GM23248 (cell line): ENCODE measurements around the gene CCDC117. TPM values are rescaled to one million over a fixed set of nuclear protein-coding genes. Genes with fewer than 3 reads are reported as not detected.
"Not testable (repeated sequence)": the region's sequence is repeated elsewhere in the genome, so short reads cannot be mapped to it uniquely, and the experiment has no call there.

Source experiments
- DNase-seq: peaks from one replicate; pipeline ENCODE4 v3.0.0-alpha.2; 2015
- H2AFZ ChIP-seq: fragments of 200-600 bp; sonication (generic); 2 replicates; pipeline ENCODE4 v1.6.1; 2016; ENCODE audit warnings: antibody characterized with exemption
- H3F3A ChIP-seq: fragments of 200-600 bp; sonication (generic); 2 replicates; pipeline ENCODE4 v1.6.1; 2016; ENCODE audit warnings: mild to moderate bottlenecking, antibody characterized with exemption, mixed run types; ENCODE audit not compliant: insufficient read depth
- H3K27ac ChIP-seq: fragments of 200-600 bp; sonication (generic); 2 replicates; pipeline ENCODE4 v1.5.1; 2016; ENCODE audit warnings: mild to moderate bottlenecking
- H3K27me3 ChIP-seq: fragments of 200-600 bp; sonication (generic); replicated peaks from 2 replicates; pipeline ENCODE4 v1.6.1; 2016; ENCODE audit warnings: mild to moderate bottlenecking; ENCODE audit not compliant: insufficient read depth
- H3K36me3 ChIP-seq: fragments of 200-600 bp; sonication (generic); 2 replicates; pipeline ENCODE4 v1.6.1; 2016; ENCODE audit warnings: low read depth, mild to moderate bottlenecking
- H3K4me1 ChIP-seq: fragments of 200-600 bp; sonication (generic); 2 replicates; pipeline ENCODE4 v1.6.1; 2016; ENCODE audit warnings: mild to moderate bottlenecking; ENCODE audit not compliant: insufficient read depth
- H3K4me2 ChIP-seq: fragments of 200-600 bp; sonication (generic); one replicate; pipeline ENCODE4 v1.6.1; 2016; ENCODE audit warnings: mild to moderate bottlenecking; ENCODE audit not compliant: unreplicated experiment
- H3K4me3 ChIP-seq: fragments of 200-600 bp; sonication (generic); 2 replicates; pipeline ENCODE4 v1.5.1; 2016; ENCODE audit warnings: mild to moderate bottlenecking
- H3K79me2 ChIP-seq: fragments of 200-600 bp; sonication (generic); 2 replicates; pipeline ENCODE4 v1.6.1; 2016; ENCODE audit warnings: mild to moderate bottlenecking; ENCODE audit not compliant: insufficient read depth
- H3K9ac ChIP-seq: fragments of 200-600 bp; sonication (generic); 2 replicates; pipeline ENCODE4 v1.6.1; 2016; ENCODE audit warnings: mild to moderate bottlenecking
- H3K9me2 ChIP-seq: fragments of 200-600 bp; sonication (generic); 2 replicates; pipeline ENCODE4 v1.6.1; 2016; ENCODE audit warnings: mixed run types, mild to moderate bottlenecking, moderate library complexity; ENCODE audit not compliant: insufficient read depth
- H3K9me3 ChIP-seq: fragments of 200-600 bp; sonication (generic); one replicate; pipeline ENCODE4 v1.6.1; 2017; ENCODE audit warnings: low read depth
- H4K20me1 ChIP-seq: fragments of 200-600 bp; sonication (generic); 2 replicates; pipeline ENCODE4 v1.6.0; 2016; ENCODE audit not compliant: insufficient read depth
- EZH2 ChIP-seq: fragments of 200-600 bp; sonication (generic); IDR thresholded peaks from 2 replicates; pipeline ENCODE4 v1.6.1; 2018; ENCODE audit warnings: antibody characterized with exemption, mild to moderate bottlenecking; ENCODE audit not compliant: insufficient read depth, poor library complexity, severe bottlenecking
- EZH2phosphoT487 ChIP-seq: fragments of 200-600 bp; sonication (generic); IDR thresholded peaks from 2 replicates; pipeline ENCODE4 v1.6.1; 2018; ENCODE audit warnings: antibody characterized with exemption, moderate library complexity, mild to moderate bottlenecking, low read depth; ENCODE audit not compliant: insufficient read depth
- WGBS, 2 experiments: methylation state at CpG; one replicate each; pipeline ENCODE4 v1.1.6; 2015 to 2017; ENCODE audit warnings: low lambda C conversion rate in 2 of 2, low coverage in 1 of 2; ENCODE audit errors: missing lambda C conversion rate in 2 of 2; 5-methylcytosine and 5-hydroxymethylcytosine counted together
- in situ Hi-C: fragments of 300-500 bp; cut with MboI; formaldehyde crosslinking; loops from 2 replicates; pipeline ENCODE4 v1.15.0; 2020
- polyA plus RNA-seq: library from polyadenylated mRNA; unstranded; fragments of >200 nt; fragmentation: Nextera tagmentation; extraction: Ambion mirVana; gene quantifications from 2 replicates; pipeline ENCODE4 v1.2.1, GENCODE V29; 2016
- total RNA-seq: library from RNA; depleted of rRNA; stranded (reverse); fragments of >200 nt; shearing (Covaris generic); gene quantifications from 2 replicates; pipeline ENCODE4 v1.2.3, GENCODE V29; 2014

CCDC117 gene
- total and polyA plus RNA-seq, 2 experiments from 2014 or later: 14.6 to 24.2 TPM

- peak; percentile 76 for DNase-seq
- in situ Hi-C loops: no loop called here
- Histone ChIP-seq H3K79me2 (no peaks in the 10 kb centered on the region), H3K4me3 (peak overlapping the region; percentile 16; the same call in 1 of the 2 replicates), H3K9ac (peak overlapping the region; percentile 1; the same call in 1 of the 2 replicates), H3K9me2 (no peaks in the 10 kb centered on the region), H3K9me3 (no peaks in the 10 kb centered on the region), H3K27ac (peak overlapping the region; percentile 51), H3K27me3 (no peaks in the 10 kb centered on the region), H3K4me2 (peak overlapping the region; percentile 49), H3F3A (peaks cover 16% of the 10 kb centered on the region), H4K20me1 (no peaks in the 10 kb centered on the region), H3K36me3 (peaks cover 20% of the 10 kb centered on the region; the same call in 1 of the 2 replicates), H2AFZ (no peak overlapping the region), H3K4me1 (peaks cover 13% of the 10 kb centered on the region; the same call in 1 of the 2 replicates)
- 48 to 49% methylated on average over 6 of the region's 6 CpGs for WGBS, 2 experiments
- TF ChIP-seq EZH2 (no peak), EZH2phosphoT487 (no peak)
These were observed 22.0 kb upstream of the CCDC117 start for GRCh38 chr22:28750471-28750881.

- H3K4me2 ChIP-seq, H3K9ac ChIP-seq, H3K9me3 ChIP-seq, H4K20me1 ChIP-seq, H3K36me3 ChIP-seq, H3K79me2 ChIP-seq, H3K9me2 ChIP-seq, H3K4me3 ChIP-seq, H3K27me3 ChIP-seq, DNase-seq, H3K27ac ChIP-seq, H2AFZ ChIP-seq, in situ Hi-C loops: not testable (repeated sequence)
- H3K4me1 ChIP-seq: peaks cover 13% of the 10 kb centered on the region; the same call in 1 of the 2 replicates
- 97 to 100% methylated on average over 3 of the region's 3 CpGs for WGBS, 2 experiments
- H3F3A ChIP-seq: peaks cover 11% of the 10 kb centered on the region
These were observed 18.0 kb upstream of the CCDC117 start for GRCh38 chr22:28754512-28754911.

- no peaks in the 10 kb centered on the region for H3F3A ChIP-seq
- H4K20me1 ChIP-seq: no peaks in the 10 kb centered on the region
- no peak for DNase-seq
- H3K4me1 ChIP-seq: no peaks in the 10 kb centered on the region
- no peaks in the 10 kb centered on the region for H3K36me3 ChIP-seq
- in situ Hi-C loops: no loop called here
- H3K27me3 ChIP-seq: no peaks in the 10 kb centered on the region
- 68 to 70% methylated on average over 3 of the region's 3 CpGs for WGBS, 2 experiments
- H3K9me3 ChIP-seq: no peaks in the 10 kb centered on the region
- H3K4me2 ChIP-seq: no peak overlapping the region
- no peaks in the 10 kb centered on the region for H3K9me2 ChIP-seq
- H3K27ac ChIP-seq: no peak overlapping the region
- no peak overlapping the region for H2AFZ ChIP-seq
- H3K79me2 ChIP-seq: no peaks in the 10 kb centered on the region
- no peak overlapping the region for H3K9ac ChIP-seq
- TF ChIP-seq EZH2 (no peak), EZH2phosphoT487 (no peak)
- no peak overlapping the region for H3K4me3 ChIP-seq
These were observed 12.5 kb upstream of the CCDC117 start for GRCh38 chr22:28759861-28760560.

GRCh38 chr22:28761449-28761755 lies 11.1 kb upstream of the CCDC117 start:
- Histone ChIP-seq H3K27ac (no peak overlapping the region), H3F3A (no peaks in the 10 kb centered on the region), H3K4me1 (no peaks in the 10 kb centered on the region), H3K4me2 (no peak overlapping the region), H3K4me3 (no peak overlapping the region), H3K27me3 (no peaks in the 10 kb centered on the region), H3K9me2 (no peaks in the 10 kb centered on the region), H3K36me3 (no peaks in the 10 kb centered on the region), H3K79me2 (no peaks in the 10 kb centered on the region), H3K9me3 (no peaks in the 10 kb centered on the region), H3K9ac (no peak overlapping the region), H2AFZ (no peak overlapping the region), H4K20me1 (no peaks in the 10 kb centered on the region)
- TF ChIP-seq EZH2: no peak
- TF ChIP-seq EZH2phosphoT487: no peak
- in situ Hi-C loops: no loop called here
- WGBS, 2 experiments: 90 to 93% methylated on average over 10 of the region's 10 CpGs
- no peak for DNase-seq

GRCh38 chr22:28762000-28762399 lies 10.5 kb upstream of the CCDC117 start:
- H3K27me3 ChIP-seq, H3K9me2 ChIP-seq, H3F3A ChIP-seq, H4K20me1 ChIP-seq, H3K4me3 ChIP-seq, H2AFZ ChIP-seq, H3K36me3 ChIP-seq, DNase-seq, H3K27ac ChIP-seq, in situ Hi-C loops, H3K4me2 ChIP-seq, H3K79me2 ChIP-seq, H3K9me3 ChIP-seq, H3K9ac ChIP-seq, H3K4me1 ChIP-seq: not testable (repeated sequence)
- WGBS, 2 experiments: 61 to 69% methylated on average over 4 of the region's 4 CpGs
